NCI-H187 (cell line): ENCODE measurements around the gene OR52R1.
"Not testable (repeated sequence)": the region's sequence is repeated elsewhere in the genome, so short reads cannot be mapped to it uniquely, and the experiment has no call there.

Experiments
- DNase-seq, 2 experiments: peaks; one replicate each; lab custom pipeline; 2025; lab: John Stamatoyannopoulos, UW

The OR52R1 gene

GRCh38 chr11:4804280-4804679, at the start of gene OR52R1:
TSS of gene OR52R1 (minus strand) at chr11:4804380. CDS start at chr11:4804380, 0 bp downstream.
- no peak for DNase-seq

GRCh38 chr11:4851033-4851432, 46.9 kb upstream of the OR52R1 start:
- no peak for DNase-seq

- DNase-seq: no peak
These were observed 44.8 kb upstream of the OR52R1 start, which contains the start of gene OR51S1 for GRCh38 chr11:4848908-4849532. TSS of gene OR51S1 (minus strand) at chr11:4849208. CDS start at chr11:4849208, 0 bp downstream.

DNA sequence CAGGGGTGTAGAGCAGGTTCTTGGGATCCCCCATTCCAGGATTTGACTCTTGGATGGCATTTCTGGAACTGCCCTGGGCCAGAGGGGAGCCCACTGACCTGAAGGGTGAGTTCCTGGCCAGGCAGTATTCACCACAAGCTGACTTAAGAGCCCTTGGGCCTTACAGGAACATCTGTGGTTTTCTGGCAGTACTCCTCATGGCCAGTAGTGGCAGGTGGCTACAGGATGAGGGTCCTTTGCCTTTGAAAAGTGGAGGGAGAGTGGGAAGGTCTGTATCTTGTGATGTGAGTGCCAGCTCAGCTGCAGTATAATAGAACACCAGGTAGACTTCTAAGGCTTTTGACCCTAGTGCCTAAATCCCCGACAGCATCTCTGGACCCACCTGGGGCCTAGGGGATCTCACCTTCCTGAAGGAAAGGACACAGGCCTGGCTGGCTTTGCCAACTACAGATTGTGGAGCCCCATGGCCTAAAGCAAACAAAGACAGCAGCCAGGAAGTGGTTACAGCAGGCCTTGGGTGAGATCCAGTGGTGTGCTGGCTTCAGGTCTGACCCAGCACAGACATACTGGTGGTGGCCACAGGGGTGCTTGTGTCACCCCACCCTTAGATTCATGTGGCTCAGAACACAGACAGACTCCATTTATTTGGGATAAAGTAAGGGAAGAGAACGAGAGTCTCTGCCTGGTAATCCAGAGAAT, 35.8 kb upstream of the OR52R1 start:
- no peak for DNase-seq

DNA sequence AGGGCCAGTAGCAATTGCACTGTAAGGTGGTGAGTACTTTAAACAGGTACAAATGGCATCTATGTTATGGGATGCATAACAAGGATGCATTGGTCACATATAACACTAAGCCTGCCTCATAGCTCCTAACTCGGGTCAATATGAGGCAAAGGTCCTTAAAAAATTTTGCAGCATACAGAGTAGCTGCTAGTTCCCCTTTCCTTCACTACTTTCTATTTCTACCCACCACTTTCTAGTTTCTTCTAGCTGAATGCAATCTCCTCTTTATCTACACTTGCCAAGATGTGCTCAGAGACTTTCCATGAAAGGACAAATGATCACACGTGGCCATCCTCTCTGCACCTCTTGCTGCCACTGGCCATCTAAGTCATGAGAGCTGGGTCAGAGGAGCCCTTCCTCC, 26.7 kb upstream of the OR52R1 start:
- DNase-seq: no peak

DNA sequence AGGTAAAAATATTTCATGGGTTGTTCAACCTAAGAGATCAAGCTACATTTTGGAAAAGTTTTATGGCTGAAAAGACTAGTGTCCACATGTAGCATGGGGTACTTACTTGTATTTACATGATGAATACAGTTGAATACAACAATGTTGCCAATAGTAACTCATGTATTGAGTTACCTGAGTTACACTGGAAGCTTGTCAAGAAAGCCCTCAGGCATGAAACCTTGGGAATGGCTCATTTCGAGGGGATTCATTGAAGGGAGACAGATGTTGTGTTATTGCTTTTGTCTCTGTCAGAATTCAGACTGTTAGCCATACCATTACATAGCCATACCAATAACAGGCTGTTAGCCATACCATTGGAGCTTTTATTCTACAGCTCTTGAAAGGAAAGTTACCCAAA, 26.2 kb upstream of the OR52R1 start:
- DNase-seq: no peak

DNA sequence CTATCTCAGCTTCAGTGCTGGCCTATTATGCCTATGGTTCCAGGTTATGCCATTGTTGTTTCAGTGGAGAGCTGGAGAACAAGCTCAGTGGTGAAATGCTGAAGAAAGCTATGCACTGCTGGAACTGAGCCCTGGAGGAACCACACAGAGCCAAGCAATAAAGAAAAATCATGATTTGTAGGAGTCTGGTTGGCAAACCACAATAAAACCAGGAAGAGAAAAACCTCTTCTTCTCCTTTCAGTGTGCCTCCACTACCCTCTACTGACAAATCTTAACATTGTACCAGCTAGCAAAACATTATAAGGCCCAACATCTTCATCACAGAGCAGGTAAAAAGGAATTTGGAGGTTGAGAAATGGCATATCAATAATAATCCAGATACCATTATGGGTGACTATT, 22.2 kb upstream of the OR52R1 start:
- peak in 1 of 2 experiments; percentile 8 for DNase-seq

DNA sequence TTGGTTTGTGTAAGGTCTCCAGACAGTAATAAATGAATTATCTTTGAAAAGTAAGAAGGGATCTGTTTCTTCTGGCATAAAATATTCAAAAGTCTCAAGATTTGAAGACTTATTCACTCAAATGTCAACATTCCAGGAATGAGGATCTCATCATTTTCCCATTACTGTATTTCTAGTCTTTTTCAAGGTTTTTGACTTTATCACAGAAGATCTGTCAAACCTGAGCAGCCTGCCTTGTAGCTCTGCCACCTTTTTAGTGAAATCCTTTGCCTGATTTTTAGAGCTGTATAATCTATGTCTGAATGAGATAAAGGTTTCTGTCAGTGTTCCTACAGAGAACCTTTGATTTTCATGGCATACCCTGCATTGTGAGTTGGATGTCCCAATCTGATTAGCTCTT, 21.0 kb upstream of the OR52R1 start:
- DNase-seq: no peak

DNA sequence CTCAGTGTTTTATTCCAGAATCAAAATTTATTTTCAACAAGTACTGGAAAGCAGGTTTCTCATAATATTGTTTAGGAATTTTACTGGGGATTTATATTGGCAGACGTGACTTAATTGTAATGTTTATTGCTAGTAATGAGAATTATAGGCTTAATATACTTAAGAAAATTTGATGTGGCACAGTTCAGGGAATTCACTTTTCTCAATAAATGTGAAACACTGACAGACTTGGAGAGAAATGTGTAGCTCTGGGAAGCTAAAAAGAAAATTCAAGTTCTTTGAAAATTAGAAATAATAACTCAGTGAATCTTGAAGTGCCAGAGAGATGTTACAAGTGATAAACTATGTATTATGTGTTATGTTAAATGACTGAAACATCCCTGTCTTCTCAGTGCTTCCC, 16.8 kb upstream of the OR52R1 start, which contains the start of gene OR51F2:
TSS of gene OR51F2 (plus strand) at position 301 of the 400 bp plus-strand sequence. CDS start 101 bp downstream, outside the sequence.
- DNase-seq: no peak

DNA sequence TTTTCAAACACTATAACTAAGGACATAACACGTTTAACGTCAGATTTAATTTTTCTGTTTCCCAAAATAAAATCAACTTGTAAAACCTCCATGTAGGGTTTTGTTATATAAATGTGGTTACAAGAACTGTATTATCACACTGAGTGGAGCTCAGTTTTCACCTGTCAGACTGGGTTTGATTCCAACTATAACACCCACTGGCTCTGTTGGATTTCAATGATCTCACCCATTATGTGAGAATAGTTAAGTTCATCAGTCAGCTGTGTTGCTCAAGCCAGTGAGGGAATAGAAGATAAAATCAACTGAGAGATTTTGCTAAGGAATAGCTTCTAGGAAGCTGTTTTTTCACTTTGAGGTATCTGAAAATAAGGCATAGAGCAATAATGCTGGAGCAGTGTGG, 5.1 kb upstream of the OR52R1 start:
- no peak for DNase-seq

- no peak for DNase-seq
These were observed 4.3 kb upstream of the OR52R1 start for GRCh38 chr11:4808476-4808875.

DNA sequence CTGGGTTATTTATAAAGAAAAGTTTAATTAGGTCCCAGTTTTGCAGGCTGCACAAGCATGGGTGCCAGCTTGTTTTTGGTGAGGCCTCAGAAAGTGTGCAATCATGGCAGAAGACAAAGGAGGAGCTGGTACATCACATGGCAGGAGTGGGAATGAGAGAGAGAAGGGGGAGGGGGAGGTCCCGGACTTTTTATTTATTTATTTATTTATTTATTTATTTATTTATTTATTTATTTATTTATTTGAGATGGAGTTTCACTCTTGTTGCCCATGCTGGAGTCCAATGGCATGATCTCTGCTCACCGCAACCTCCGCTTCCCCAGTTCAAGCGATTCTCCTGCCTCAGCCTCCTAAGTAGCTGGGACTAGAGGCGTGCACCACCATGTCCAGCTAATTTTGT, 2.9 kb downstream of the OR52R1 start:
- not testable (repeated sequence) for DNase-seq

- no peak for DNase-seq
These were observed 5.6 kb downstream of the OR52R1 start for GRCh38 chr11:4798427-4799183.

GRCh38 chr11:4797206-4797605, 7.0 kb downstream of the OR52R1 start:
- no peak for DNase-seq

- no peak for DNase-seq
These were observed 21.7 kb downstream of the OR52R1 start for GRCh38 chr11:4782454-4782853.

DNA sequence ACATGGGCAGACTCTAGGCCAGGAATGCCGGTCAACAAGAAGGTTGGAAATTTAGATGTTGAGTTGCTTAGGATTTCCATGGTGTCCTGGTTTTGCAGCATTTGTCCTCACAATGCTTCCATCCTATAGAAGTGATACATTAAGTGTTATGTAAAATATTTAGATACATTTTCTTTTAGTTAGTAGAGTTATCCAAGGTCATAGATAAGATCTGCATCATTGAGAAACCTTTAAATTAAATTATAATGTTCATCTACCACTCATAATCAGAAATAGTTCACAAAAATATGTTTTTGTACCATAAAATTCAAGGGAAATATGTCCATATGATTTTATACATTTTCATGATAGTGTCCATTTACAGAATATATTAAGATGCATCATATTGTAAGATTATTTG, 34.3 kb downstream of the OR52R1 start, which contains the start of gene OR51F1:
TSS of gene OR51F1 (minus strand) at position 101 of the 400 bp plus-strand sequence. CDS start at position 101, 0 bp downstream.
- no peak for DNase-seq

DNA sequence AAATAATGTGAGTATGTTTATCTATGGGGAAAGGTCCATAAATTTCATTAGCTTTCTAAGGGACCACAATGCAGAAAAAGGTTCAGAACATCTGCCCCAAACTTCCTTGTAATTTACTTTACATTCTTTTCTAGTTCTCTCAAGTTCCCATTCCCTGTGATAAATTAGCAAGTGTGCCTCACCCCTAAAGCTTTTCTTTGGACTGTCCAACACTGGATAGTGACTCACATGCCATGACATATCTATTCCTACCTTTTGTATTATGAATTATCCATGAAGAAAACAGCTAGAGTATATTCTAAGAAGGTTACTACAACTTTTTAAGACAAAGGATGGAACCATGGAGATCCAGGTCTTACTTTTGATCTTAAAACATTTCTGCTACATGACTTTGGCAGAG, 36.1 kb downstream of the OR52R1 start:
- DNase-seq: no peak

- DNase-seq: no peak
These were observed 37.6 kb downstream of the OR52R1 start for GRCh38 chr11:4766420-4767043.

GRCh38 chr11:4763096-4763495, 41.1 kb downstream of the OR52R1 start:
- no peak for DNase-seq
